Endothelial cell of umbilical vein (primary cell): Measurements from ENCODE around the gene ATP10A. TPM values are rescaled to one million over a fixed set of nuclear protein-coding genes. Genes with fewer than 3 reads are reported as not detected.

ENCODE experiments used
- BruUV-seq: library from RNA; stranded (reverse); fragments of 400-500 nt; replicated peaks from 2 replicates; lab custom pipeline; 2021; lab: Mats Ljungman, UMichigan
- CTCF ChIA-PET: fragments of 300-600, 350-600 bp; sonication (Branson Sonifier 250); formaldehyde crosslinking; loops from one replicate; lab custom pipeline; 2021; ENCODE audit warnings: antibody characterized with exemption, inconsistent platforms; lab: Charles Lee
- POLR2A ChIA-PET: fragments of 300-600, 350-600 bp; sonication (Branson Sonifier 250); formaldehyde crosslinking; loops from one replicate; lab custom pipeline; 2021; ENCODE audit warnings: antibody characterized with exemption, inconsistent platforms; lab: Charles Lee
- DNase-seq: peaks from one replicate; pipeline ENCODE4 v3.0.0-alpha.2; 2011; ENCODE audit warnings: low read depth, low spot score
- FAIRE-seq: peaks from 2 replicates; lab custom pipeline; 2011; peaks lifted over from hg19 to GRCh38; lab: Jason Lieb, UNC
- H2AFZ ChIP-seq: 2 replicates; pipeline ENCODE4 v1.6.0; 2012; ENCODE audit warnings: low read depth, low read length, control low read depth, inconsistent platforms
- H3K27ac ChIP-seq: 2 replicates; pipeline ENCODE4 v1.5.1; 2011; ENCODE audit warnings: low read depth, mild to moderate bottlenecking, control low read depth, low read length, moderate library complexity; ENCODE audit not compliant: insufficient read depth
- H3K27me3 ChIP-seq, 2 experiments: 2 replicates each; pipeline versions ENCODE4 v1.6.0 to v1.6.1; 2011; ENCODE audit warnings: low read length in 2 of 2, mixed read lengths in 1 of 2; ENCODE audit not compliant: control insufficient read depth in 2 of 2, insufficient read depth in 2 of 2
- H3K36me3 ChIP-seq, 2 experiments: 2 replicates in 1 of 2; 3 replicates in 1 of 2; pipeline ENCODE4 v1.5.1; 2011; ENCODE audit warnings: low read length in 2 of 2, mild to moderate bottlenecking in 1 of 2, moderate library complexity in 1 of 2; ENCODE audit not compliant: control insufficient read depth in 2 of 2, insufficient read depth in 2 of 2; ENCODE audit errors: extremely low read depth in 1 of 2
- H3K4me1 ChIP-seq: 3 replicates; pipeline ENCODE4 v1.5.1; 2011; ENCODE audit warnings: mild to moderate bottlenecking, low read length; ENCODE audit not compliant: control insufficient read depth, insufficient read depth; ENCODE audit errors: extremely low read depth
- H3K4me2 ChIP-seq: 2 replicates; pipeline ENCODE4 v1.6.1; 2011; ENCODE audit warnings: low read length, control low read depth, mixed read lengths; ENCODE audit not compliant: insufficient read depth
- H3K4me3 ChIP-seq, 3 experiments: fragments of 200-600 bp in 1 of 3; sonication (generic), shearing (Covaris generic) in 1 of 3; replicated peaks in 1 of 3; 2 replicates each; pipeline ENCODE4 v1.5.1; 2011 to 2016; ENCODE audit warnings: control low read depth in 3 of 3, low read length in 3 of 3, mild to moderate bottlenecking in 2 of 3, inconsistent platforms in 1 of 3, low read depth in 1 of 3, moderate library complexity in 1 of 3; ENCODE audit not compliant: insufficient read depth in 1 of 3
- H3K79me2 ChIP-seq: 2 replicates; pipeline ENCODE4 v1.6.0; 2012; ENCODE audit warnings: low read length, inconsistent platforms; ENCODE audit not compliant: control insufficient read depth, insufficient read depth
- H3K9ac ChIP-seq: replicated peaks from 2 replicates; pipeline ENCODE3; 2011; ENCODE audit warnings: low read length, control low read depth; ENCODE audit not compliant: insufficient read depth; ENCODE audit errors: extremely low read depth
- H3K9me1 ChIP-seq: replicated peaks from 3 replicates; pipeline ENCODE4 v1.6.0; 2011; ENCODE audit warnings: mild to moderate bottlenecking, low read length; ENCODE audit not compliant: control insufficient read depth, insufficient read depth; ENCODE audit errors: extremely low read depth
- H3K9me3 ChIP-seq: replicated peaks from 2 replicates; pipeline ENCODE4 v1.5.1; 2012; ENCODE audit warnings: low read length, inconsistent platforms; ENCODE audit not compliant: control insufficient read depth, insufficient read depth
- H4K20me1 ChIP-seq: replicated peaks from 2 replicates; pipeline ENCODE3; 2011; ENCODE audit warnings: mild to moderate bottlenecking, low read length; ENCODE audit not compliant: control insufficient read depth, insufficient read depth; ENCODE audit errors: extremely low read depth
- CTCF ChIP-seq, 2 donors: IDR thresholded peaks; 1 replicate in 1 of 2; 2 replicates in 1 of 2; pipeline ENCODE4 v1.5.1; 2011; ENCODE audit warnings: low read length in 2 of 2, mild to moderate bottlenecking in 2 of 2, moderate library complexity in 2 of 2, control low read depth in 1 of 2, inconsistent platforms in 1 of 2, low read depth in 1 of 2; ENCODE audit not compliant: insufficient read depth in 1 of 2; ENCODE audit errors: extremely low read depth in 1 of 2
- EZH2 ChIP-seq: IDR thresholded peaks from 2 replicates; pipeline ENCODE4 v1.6.1; 2012; ENCODE audit warnings: borderline replicate concordance, low read depth, mild to moderate bottlenecking, moderate library complexity, low read length, inconsistent platforms; ENCODE audit not compliant: severe bottlenecking
- FOS ChIP-seq: IDR thresholded peaks from 2 replicates; pipeline ENCODE4 v1.6.1; 2011; ENCODE audit warnings: mild to moderate bottlenecking, low read length, moderate library complexity, borderline replicate concordance; ENCODE audit not compliant: insufficient read depth
- GATA2 ChIP-seq: IDR thresholded peaks from 2 replicates; pipeline ENCODE4 v1.7.0; 2011; ENCODE audit warnings: low read depth, mild to moderate bottlenecking, moderate library complexity, mixed read lengths, low read length; ENCODE audit not compliant: insufficient read length, insufficient read depth
- JUN ChIP-seq: IDR thresholded peaks from 2 replicates; pipeline ENCODE4 v1.6.1; 2011; ENCODE audit warnings: borderline replicate concordance, low read depth; ENCODE audit not compliant: insufficient read length, insufficient read depth
- MYC ChIP-seq: IDR thresholded peaks from one replicate; pipeline ENCODE4 v1.6.1; 2011; ENCODE audit warnings: mild to moderate bottlenecking, low read depth, low read length
- POLR2A ChIP-seq: IDR thresholded peaks from 2 replicates; pipeline ENCODE4 v1.6.1; 2012; ENCODE audit warnings: low read depth, mild to moderate bottlenecking, control low read depth, low read length
- POLR2AphosphoS5 ChIP-seq: IDR thresholded peaks from 2 replicates; pipeline ENCODE4 v1.6.1; 2012; ENCODE audit warnings: low read depth, mild to moderate bottlenecking, control low read depth, low read length, moderate library complexity; ENCODE audit not compliant: insufficient read depth
- dilution Hi-C: fragments of 300-500 bp; cut with MboI; formaldehyde crosslinking; loops from one replicate; pipeline ENCODE4 v1.15.0; 2019; ENCODE audit warnings: low sequenced_read_pairs; ENCODE audit not compliant: extremely low pct_ligation_motif_present
- intact Hi-C: fragments of 100-400 bp; cut with micrococcal nuclease; formaldehyde crosslinking; loops from one replicate; pipeline ENCODE4 v1.10.0; 2022
- polyA plus RNA-seq, 4 experiments: library from polyadenylated mRNA; depleted of rRNA in 3 of 4; stranded (reverse) in 3 of 4; unstranded in 1 of 4; fragments of >200 nt; gene quantifications; 2 replicates each; pipeline versions ENCODE4 v1.2.1 to v1.2.3, GENCODE V29; 2011 to 2012; ENCODE audit warnings: missing spikeins in 1 of 4
- total RNA-seq: library from RNA; stranded (reverse); gene quantifications from 2 replicates; pipeline ENCODE4 v1.2.3, GENCODE V29; 2021
- TF ChIP-seq, protein P1 (sequence below): IDR thresholded peaks from 2 replicates; pipeline ENCODE4 v1.6.1; 2011; ENCODE audit not compliant: insufficient read depth, insufficient read length

The ATP10A gene
- total and polyA plus RNA-seq, 2 donors (not counting 3 experiments of a cell fraction or from before 2014, with no cell fraction given), result not detected

GRCh38 chr15:25774871-25775270, 88.3 kb downstream of the ATP10A start:
- Histone ChIP-seq H3K9ac (no peak overlapping the region), H3K9me1 (no peaks in the 10 kb centered on the region), H3K27ac (no peak overlapping the region), H3K9me3 (peaks cover 2% of the 10 kb centered on the region), H4K20me1 (no peaks in the 10 kb centered on the region), H3K36me3 (no peaks in the 10 kb centered on the region), H3K4me2 (no peak overlapping the region), H3K4me1 (no peaks in the 10 kb centered on the region), H3K79me2 (no peaks in the 10 kb centered on the region), H2AFZ (no peak overlapping the region), H3K4me3 (no peak overlapping the region), H3K27me3 (no peaks in the 10 kb centered on the region)
- FAIRE-seq, result no peak
- intact Hi-C loops (no loop called here), dilution Hi-C loops (no loop called here)
- TF ChIP-seq EZH2, result no peak
- TF ChIP-seq GATA2, result no peak
- no peak for TF ChIP-seq JUN
- no peak for TF ChIP-seq MYC
- TF ChIP-seq FOS, result no peak
- no peak for TF ChIP-seq CTCF (IDR thresholded peaks at IDR 0.05; ENCODE audit: extremely low read depth in 1 of 2, insufficient read depth in 1 of 2, low read depth in 1 of 2, low read length in 2 of 2)
- TF ChIP-seq, protein P1, sequence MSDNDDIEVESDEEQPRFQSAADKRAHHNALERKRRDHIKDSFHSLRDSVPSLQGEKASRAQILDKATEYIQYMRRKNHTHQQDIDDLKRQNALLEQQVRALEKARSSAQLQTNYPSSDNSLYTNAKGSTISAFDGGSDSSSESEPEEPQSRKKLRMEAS, result no peak
- no peak for TF ChIP-seq POLR2A
- TF ChIP-seq POLR2AphosphoS5, result no peak
- no peak for DNase-seq
- BruUV-seq, result no TSS peak
- CTCF ChIA-PET, result no interaction called here
- POLR2A ChIA-PET, result no interaction called here
